Measurements from ENCODE around the gene FMNL2. TPM values are rescaled to one million over a fixed set of nuclear protein-coding genes. Genes with fewer than 3 reads are reported as not detected.

The FMNL2 gene
- total RNA-seq, 1 donor from 2014 or later: 12.0 TPM

GRCh38 chr2:152415231-152415642 lies 80.3 kb downstream of the FMNL2 start:
- H3K4me1 ChIP-seq: peaks cover 3 to 15% of the 10 kb centered on the region in 2 donors
- intact Hi-C loops (cut with DNase I): no loop called here
- H3K9me3 ChIP-seq: no peaks in the 10 kb centered on the region
- no peak for DNase-seq (ENCODE audit: low spot score in 2 of 2)
- no peak for TF ChIP-seq CTCF (IDR thresholded peaks at IDR 0.05)
- no peaks in the 10 kb centered on the region for H3K27me3 ChIP-seq
- no peaks in the 10 kb centered on the region for H3K36me3 ChIP-seq
- no peak overlapping the region for H3K4me3 ChIP-seq
- no peak overlapping the region for H3K27ac ChIP-seq

- TF ChIP-seq CTCF (IDR thresholded peaks at IDR 0.05): no peak
- H3K9me3 ChIP-seq: no peaks in the 10 kb centered on the region
- no peaks in the 10 kb centered on the region for H3K27me3 ChIP-seq
- intact Hi-C loops (cut with DNase I): no loop called here
- H3K27ac ChIP-seq: no peak overlapping the region
- H3K36me3 ChIP-seq: no peaks in the 10 kb centered on the region
- H3K4me3 ChIP-seq: no peak overlapping the region
- peaks cover 4 to 16% of the 10 kb centered on the region in 2 donors for H3K4me1 ChIP-seq
- no peak for DNase-seq (ENCODE audit: low spot score in 2 of 2)
Observed at GRCh38 chr2:152415796-152416195, 80.8 kb downstream of the FMNL2 start.

GRCh38 chr2:152418688-152419087 lies 83.7 kb downstream of the FMNL2 start:
- H3K27ac ChIP-seq: no peak overlapping the region
- H3K27me3 ChIP-seq: no peaks in the 10 kb centered on the region
- no peak for TF ChIP-seq CTCF (IDR thresholded peaks at IDR 0.05)
- H3K36me3 ChIP-seq: no peaks in the 10 kb centered on the region
- peaks cover 5 to 16% of the 10 kb centered on the region in 2 donors for H3K4me1 ChIP-seq
- DNase-seq (ENCODE audit: low spot score in 2 of 2): no peak
- H3K9me3 ChIP-seq: no peaks in the 10 kb centered on the region
- intact Hi-C loops (cut with DNase I): no loop called here
- no peak overlapping the region for H3K4me3 ChIP-seq

- intact Hi-C loops (cut with DNase I): no loop called here
- Histone ChIP-seq H3K27me3 (no peaks in the 10 kb centered on the region), H3K27ac (no peak overlapping the region), H3K4me1 (peaks cover 5 to 14% of the 10 kb centered on the region in 2 donors), H3K36me3 (no peaks in the 10 kb centered on the region), H3K9me3 (no peaks in the 10 kb centered on the region), H3K4me3 (no peak overlapping the region)
- no peak for TF ChIP-seq CTCF (IDR thresholded peaks at IDR 0.05)
- DNase-seq (ENCODE audit: low spot score in 2 of 2): no peak
Observed at GRCh38 chr2:152419944-152420343, 85.0 kb downstream of the FMNL2 start.

GRCh38 chr2:152420363-152420762 lies 85.4 kb downstream of the FMNL2 start:
- intact Hi-C loops (cut with DNase I): no loop called here
- no peak for DNase-seq (ENCODE audit: low spot score in 2 of 2)
- TF ChIP-seq CTCF (IDR thresholded peaks at IDR 0.05): no peak
- Histone ChIP-seq H3K27ac (peak overlapping the region in 1 of 2 donors; percentile 31), H3K4me1 (peaks cover 5 to 14% of the 10 kb centered on the region in 2 donors), H3K27me3 (no peaks in the 10 kb centered on the region), H3K9me3 (no peaks in the 10 kb centered on the region), H3K4me3 (no peak overlapping the region), H3K36me3 (no peaks in the 10 kb centered on the region)

- H3K27me3 ChIP-seq: no peaks in the 10 kb centered on the region
- H3K27ac ChIP-seq: peak overlapping the region in 1 of 2 donors; percentile 31
- no peaks in the 10 kb centered on the region for H3K9me3 ChIP-seq
- H3K4me3 ChIP-seq: no peak overlapping the region
- TF ChIP-seq CTCF (IDR thresholded peaks at IDR 0.05): no peak
- H3K4me1 ChIP-seq: peaks cover 5 to 14% of the 10 kb centered on the region in 2 donors
- H3K36me3 ChIP-seq: no peaks in the 10 kb centered on the region
- no peak for DNase-seq (ENCODE audit: low spot score in 2 of 2)
- intact Hi-C loops (cut with DNase I): no loop called here
Observed at GRCh38 chr2:152420936-152421335, 86.0 kb downstream of the FMNL2 start.
